HepG2 (cell line): Measurements from ENCODE around the gene RARRES1. TPM values are rescaled to one million over a fixed set of nuclear protein-coding genes. Genes with fewer than 3 reads are reported as not detected.

Experiments
- ATAC-seq: fragments of 200-7000 bp; cut with Tn5 transposase; 3 replicates; pipeline ENCODE4 v1.9.1; 2020; ENCODE audit warnings: mild to moderate bottlenecking, moderate library complexity
- BruUV-seq: library from RNA; stranded (reverse); fragments of 400-500 nt; replicated peaks from 2 replicates; lab custom pipeline; 2021; lab: Mats Ljungman, UMichigan
- CTCF ChIA-PET: fragments of 300-600 bp; formaldehyde crosslinking; extraction: SDS; loops from one replicate; lab custom pipeline; 2021; ENCODE audit warnings: low total read pairs, inconsistent platforms, low intra/inter-chr PET ratio; lab: Yijun Ruan, JAX
- POLR2A ChIA-PET: fragments of 350-600 bp; sonication (Branson Sonifier 250); formaldehyde crosslinking; loops from one replicate; lab custom pipeline; 2020; ENCODE audit warnings: antibody characterized with exemption, inconsistent platforms; lab: Yijun Ruan, JAX
- DNase-seq: peaks from one replicate; pipeline ENCODE4 v3.0.0-alpha.2; 2015; ENCODE audit warnings: low spot score
- FAIRE-seq: peaks from 3 replicates; lab custom pipeline; 2011; peaks lifted over from hg19 to GRCh38; lab: Jason Lieb, UNC
- H2AFZ ChIP-seq: one replicate; pipeline ENCODE4 v1.6.1; 2011; ENCODE audit warnings: low read length, inconsistent platforms
- H3K27ac ChIP-seq: fragments of 300-600 bp; 3 replicates; pipeline ENCODE4 v1.8.0; 2011; ENCODE audit warnings: mixed run types, mild to moderate bottlenecking, mixed read lengths, low read length, inconsistent platforms; ENCODE audit not compliant: insufficient read depth; ENCODE audit errors: extremely low read length
- H3K27me3 ChIP-seq, 2 experiments: fragments of 200-600 bp in 1 of 2; 2 replicates in 1 of 2; 3 replicates in 1 of 2; pipeline versions ENCODE4 v1.6.0 to v1.8.0; 2011; ENCODE audit warnings: low read length in 2 of 2, mild to moderate bottlenecking in 2 of 2, moderate library complexity in 2 of 2, inconsistent platforms in 1 of 2; ENCODE audit not compliant: insufficient read depth in 2 of 2, control insufficient read depth in 1 of 2
- H3K36me3 ChIP-seq, 2 experiments: fragments of 200-600 bp in 1 of 2; replicated peaks in 1 of 2; 2 replicates in 1 of 2; 3 replicates in 1 of 2; pipeline versions ENCODE4 v1.5.1 to v1.8.0; 2011; ENCODE audit warnings: low read length in 2 of 2, inconsistent platforms in 1 of 2; ENCODE audit not compliant: insufficient read depth in 2 of 2, control insufficient read depth in 1 of 2
- H3K4me1 ChIP-seq: 2 replicates; pipeline ENCODE4 v1.5.1; 2012; ENCODE audit warnings: low read length, inconsistent platforms; ENCODE audit not compliant: insufficient read depth
- H3K4me2 ChIP-seq: 2 replicates; pipeline ENCODE4 v1.6.0; 2011; ENCODE audit warnings: low read depth, low read length, inconsistent platforms
- H3K4me3 ChIP-seq, 3 experiments: fragments of 200-600 bp in 1 of 3; sonication (generic), shearing (Covaris generic) in 1 of 3; replicated peaks in 1 of 3; 2 replicates each; pipeline ENCODE4 v1.5.1; 2011 to 2016; ENCODE audit warnings: low read length in 3 of 3, inconsistent platforms in 2 of 3, low read depth in 2 of 3, mild to moderate bottlenecking in 2 of 3, control low read depth in 1 of 3, mixed read lengths in 1 of 3; ENCODE audit not compliant: insufficient read depth in 1 of 3
- H3K79me2 ChIP-seq: one replicate; pipeline ENCODE4 v1.6.1; 2011; ENCODE audit warnings: low read length, inconsistent platforms; ENCODE audit not compliant: insufficient read depth
- H3K9ac ChIP-seq: 2 replicates; pipeline ENCODE4 v1.6.0; 2011; ENCODE audit warnings: mild to moderate bottlenecking, low read depth, low read length, inconsistent platforms; ENCODE audit not compliant: insufficient read depth
- H3K9me3 ChIP-seq: 2 replicates; pipeline ENCODE4 v1.5.1; 2012; ENCODE audit warnings: mild to moderate bottlenecking, low read length
- H4K20me1 ChIP-seq: 2 replicates; pipeline ENCODE4 v1.6.0; 2011; ENCODE audit warnings: inconsistent platforms, mild to moderate bottlenecking, low read length, moderate library complexity; ENCODE audit not compliant: insufficient read depth
- ADNP ChIP-seq: sonication (generic); formaldehyde crosslinking; IDR thresholded peaks from 2 replicates; pipeline ENCODE4 v1.4.0; 2020; ENCODE audit warnings: missing genetic modification reagents
- AKAP8 ChIP-seq: sonication (generic); formaldehyde crosslinking; IDR thresholded peaks from 2 replicates; pipeline ENCODE4 v1.5.1; 2020; ENCODE audit warnings: mild to moderate bottlenecking, missing genetic modification reagents
- DNMT3B ChIP-seq: conservative IDR thresholded peaks from 2 replicates; pipeline ENCODE4 v1.6.1; 2016; ENCODE audit warnings: missing biosample characterization, control low read depth
- HNRNPUL1 ChIP-seq: fragments of 200-400 bp; formaldehyde crosslinking; IDR thresholded peaks from 2 replicates; pipeline ENCODE4 v1.6.1; 2017; ENCODE audit warnings: low read depth, mild to moderate bottlenecking, low read length, moderate library complexity
- JUND ChIP-seq: sonication (generic); formaldehyde crosslinking; IDR thresholded peaks from 2 replicates; pipeline ENCODE4 v1.8.0; 2022; ENCODE audit warnings: mild to moderate bottlenecking, missing genetic modification reagents
- SNRNP70 ChIP-seq: fragments of 200-400 bp; formaldehyde crosslinking; IDR thresholded peaks from 2 replicates; pipeline ENCODE4 v1.6.1; 2017; ENCODE audit warnings: mild to moderate bottlenecking, low read depth, low read length, moderate library complexity
- THAP11 ChIP-seq: IDR thresholded peaks from 2 replicates; pipeline ENCODE4 v1.6.1; 2016; ENCODE audit warnings: missing biosample characterization, missing genetic modification reagents
- THAP8 ChIP-seq: sonication (generic); formaldehyde crosslinking; IDR thresholded peaks from 2 replicates; pipeline ENCODE4 v1.5.1; 2020; ENCODE audit warnings: missing genetic modification reagents, mild to moderate bottlenecking, borderline replicate concordance
- ZBTB3 ChIP-seq: sonication (generic); formaldehyde crosslinking; IDR thresholded peaks from 2 replicates; pipeline ENCODE4 v1.4.0; 2020; ENCODE audit warnings: low read depth, mild to moderate bottlenecking, moderate library complexity, missing genetic modification reagents, borderline replicate concordance
- ZNF232 ChIP-seq: sonication (generic); formaldehyde crosslinking; IDR thresholded peaks from 2 replicates; pipeline ENCODE4 v1.4.0; 2020; ENCODE audit warnings: missing genetic modification reagents, borderline replicate concordance
- ZNF251 ChIP-seq: sonication (generic); formaldehyde crosslinking; IDR thresholded peaks from 2 replicates; pipeline ENCODE4 v1.9.0; 2021; ENCODE audit warnings: mild to moderate bottlenecking, missing genetic modification reagents
- ZNF563 ChIP-seq: sonication (generic); formaldehyde crosslinking; IDR thresholded peaks from 2 replicates; pipeline ENCODE4 v1.8.0; 2022; ENCODE audit warnings: mild to moderate bottlenecking, moderate library complexity, missing genetic modification reagents
- ZNF614 ChIP-seq: IDR thresholded peaks from 2 replicates; pipeline ENCODE4 v1.6.1; 2018; ENCODE audit warnings: missing biosample characterization, missing genetic modification reagents, inconsistent platforms, borderline replicate concordance
- ZNF670 ChIP-seq: sonication (generic); formaldehyde crosslinking; IDR thresholded peaks from 2 replicates; pipeline ENCODE4 v1.8.0; 2022; ENCODE audit warnings: mild to moderate bottlenecking, missing genetic modification reagents, borderline replicate concordance
- ZNF709 ChIP-seq: sonication (generic); formaldehyde crosslinking; IDR thresholded peaks from 2 replicates; pipeline ENCODE4 v1.5.0; 2020; ENCODE audit warnings: mild to moderate bottlenecking, missing genetic modification reagents
- ZNF782 ChIP-seq: sonication (generic); formaldehyde crosslinking; IDR thresholded peaks from 2 replicates; pipeline ENCODE4 v1.4.0; 2020; ENCODE audit warnings: missing genetic modification reagents, mild to moderate bottlenecking, borderline replicate concordance
- ZNF83 ChIP-seq: sonication (generic); formaldehyde crosslinking; IDR thresholded peaks from 2 replicates; pipeline ENCODE4 v1.4.0; 2020; ENCODE audit warnings: missing genetic modification reagents, mild to moderate bottlenecking, borderline replicate concordance
- WGBS: methylation state at CpG from one replicate; pipeline ENCODE4 v1.1.6; 2017; ENCODE audit warnings: low lambda C conversion rate; 5-methylcytosine and 5-hydroxymethylcytosine counted together
- in situ Hi-C: cut with HindIII; loops from 2 replicates; pipeline ENCODE4 v1.10.0; 2017; ENCODE audit warnings: low pct_unique_long_range_greater_than_20kb; ENCODE audit not compliant: extremely low pct_ligation_motif_present
- intact Hi-C: fragments of 100-400 bp; cut with micrococcal nuclease; formaldehyde crosslinking; loops from one replicate; pipeline ENCODE4 v1.10.0; 2022; ENCODE audit not compliant: unreplicated experiment
- polyA plus RNA-seq, 8 experiments: library from polyadenylated mRNA; depleted of rRNA in 3 of 8; stranded (reverse) in 7 of 8; unstranded in 1 of 8; fragments of >200 nt; fragmentation: Illumina TruSeq in 4 of 8; extraction: Trizol in 4 of 8; gene quantifications; 2 replicates each; pipeline versions ENCODE4 v1.2.1 to v1.2.3, GENCODE V29; 2011 to 2016; ENCODE audit warnings: low read depth in 4 of 8, missing spikeins in 1 of 8, mixed read lengths in 1 of 8; ENCODE audit not compliant: insufficient read depth in 1 of 8
- total RNA-seq, 5 experiments: library from RNA; depleted of rRNA; stranded (reverse); fragments of >200 nt; fragmentation: Illumina TruSeq; extraction: Trizol; gene quantifications; 2 replicates each; pipeline ENCODE4 v1.2.3, GENCODE V29; 2016; ENCODE audit warnings: low read depth in 1 of 5
- TF ChIP-seq, protein P1 (sequence below): IDR thresholded peaks from 2 replicates; pipeline ENCODE4 v1.6.1; 2016; ENCODE audit warnings: missing biosample characterization, missing genetic modification reagents, low read depth

The RARRES1 gene
- total and polyA plus RNA-seq, 2 of the 13 experiments (the other 11 are each of a cell fraction or from before 2014, with no cell fraction given): not detected

- ChIA-PET POLR2A (no interaction called here), CTCF (no interaction called here)
- DNase-seq (no peak), ATAC-seq (no peak), FAIRE-seq (no peak)
- no TSS peak for BruUV-seq
- no peaks in the 10 kb centered on the region for H3K27me3 ChIP-seq
- WGBS: 64% methylated on average over 7 of the region's 7 CpGs
- H3K4me3 ChIP-seq: no peak overlapping the region
- H4K20me1 ChIP-seq: no peaks in the 10 kb centered on the region
- in situ Hi-C loops (no loop called here), intact Hi-C loops (no loop called here)
- H2AFZ ChIP-seq: no peak overlapping the region
- H3K79me2 ChIP-seq: no peaks in the 10 kb centered on the region
- no peaks in the 10 kb centered on the region for H3K36me3 ChIP-seq
- no peaks in the 10 kb centered on the region for H3K4me1 ChIP-seq
- peaks cover 4% of the 10 kb centered on the region; the same call in 1 of the 2 replicates for H3K9me3 ChIP-seq
- H3K9ac ChIP-seq: no peak overlapping the region
- no peak for TF ChIP-seq ZNF563 (CRISPR knock-in tag)
- peak; percentile 34; the same call in 1 of the 2 replicates for TF ChIP-seq THAP11 (CRISPR knock-in tag)
- TF ChIP-seq ZNF83 (CRISPR knock-in tag): no peak
- TF ChIP-seq ZNF782: no peak
- TF ChIP-seq ZNF709 (CRISPR knock-in tag): no peak
- H3K27ac ChIP-seq: no peak overlapping the region
- H3K4me2 ChIP-seq: no peak overlapping the region
These were observed 3.2 kb upstream of the RARRES1 start for GRCh38 chr3:158735296-158736033.

DNA sequence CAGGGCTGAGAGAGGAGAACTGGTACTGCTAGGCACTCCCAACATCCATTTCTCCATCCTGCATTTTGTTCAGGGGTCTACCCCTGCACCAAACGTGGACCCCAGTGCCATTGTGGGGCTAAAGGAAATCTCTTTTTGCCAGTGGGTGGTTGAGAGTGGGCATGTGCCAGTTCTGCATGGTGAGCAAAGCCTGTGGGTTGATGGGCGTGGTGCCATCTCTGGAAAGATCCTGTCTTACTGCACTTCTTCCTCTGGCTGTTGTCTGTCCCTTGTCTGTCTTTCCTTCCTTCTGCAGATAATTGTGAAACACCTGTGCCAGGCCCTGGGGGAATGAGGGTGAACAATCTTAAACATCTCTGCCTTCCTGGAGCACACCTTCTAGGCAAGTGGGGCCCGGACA lies 1.4 kb upstream of the RARRES1 start:
- no peaks in the 10 kb centered on the region for H3K79me2 ChIP-seq
- H3K9ac ChIP-seq: no peak overlapping the region
- ChIA-PET POLR2A (no interaction called here), CTCF (no interaction called here)
- no peak overlapping the region for H2AFZ ChIP-seq
- no peak overlapping the region for H3K4me3 ChIP-seq
- FAIRE-seq: no peak
- WGBS: 48% methylated on average over 2 of the region's 3 CpGs
- no peak for DNase-seq
- no peaks in the 10 kb centered on the region for H3K4me1 ChIP-seq
- BruUV-seq: no TSS peak
- H4K20me1 ChIP-seq: no peaks in the 10 kb centered on the region
- H3K36me3 ChIP-seq: no peaks in the 10 kb centered on the region
- intact Hi-C loops: no loop called here
- ATAC-seq: no peak
- in situ Hi-C loops: no loop called here
- H3K27ac ChIP-seq: no peak overlapping the region
- peaks cover 4% of the 10 kb centered on the region; the same call in 1 of the 2 replicates for H3K9me3 ChIP-seq
- no peak overlapping the region for H3K4me2 ChIP-seq
- H3K27me3 ChIP-seq: no peaks in the 10 kb centered on the region
- TF ChIP-seq ZNF670 (CRISPR knock-in tag) (no peak), JUND (CRISPR knock-in tag) (no peak), ZNF251 (CRISPR knock-in tag) (no peak), DNMT3B (no peak), ADNP (no peak), HNRNPUL1 (no peak), ZBTB3 (CRISPR knock-in tag) (no peak), THAP8 (CRISPR knock-in tag) (no peak), AKAP8 (CRISPR knock-in tag) (no peak), ZNF232 (CRISPR knock-in tag) (no peak), ZNF614 (no peak), SNRNP70 (no peak)
- TF ChIP-seq, protein P1, sequence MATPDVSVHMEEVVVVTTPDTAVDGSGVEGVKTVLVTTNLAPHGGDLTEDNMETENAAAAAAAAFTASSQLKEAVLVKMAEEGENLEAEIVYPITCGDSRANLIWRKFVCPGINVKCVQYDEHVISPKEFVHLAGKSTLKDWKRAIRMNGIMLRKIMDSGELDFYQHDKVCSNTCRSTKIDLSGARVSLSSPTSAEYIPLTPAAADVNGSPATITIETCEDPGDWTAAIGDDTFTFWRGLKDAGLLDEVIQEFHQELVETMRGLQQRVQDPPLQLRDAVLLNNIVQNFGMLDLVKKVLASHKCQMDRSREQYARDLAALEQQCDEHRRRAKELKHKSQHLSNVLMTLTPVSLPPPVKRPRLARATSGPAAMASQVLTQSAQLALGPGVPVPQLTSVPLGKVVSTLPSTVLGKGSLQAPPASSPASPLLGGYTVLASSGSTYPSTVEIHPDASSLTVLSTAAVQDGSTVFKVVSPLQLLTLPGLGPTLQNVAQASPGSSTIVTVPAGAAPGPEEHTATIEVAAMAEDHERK (CRISPR knock-in tag): no peak
